Measurements from ENCODE around the gene CEBPG. TPM values are rescaled to one million over a fixed set of nuclear protein-coding genes. Genes with fewer than 3 reads are reported as not detected.

Gene CEBPG
- total RNA-seq, 1 donor from 2014 or later, result 17.3 TPM

GRCh38 chr19:33349319-33350289 lies 23.9 kb upstream of the CEBPG start:
- intact Hi-C loops (cut with DNase I), result no loop called here
- DNase-seq (ENCODE audit: low spot score), result no peak

GRCh38 chr19:33350538-33351309 lies 22.8 kb upstream of the CEBPG start:
- DNase-seq (ENCODE audit: low spot score), result no peak

GRCh38 chr19:33355535-33355934 lies 18.0 kb upstream of the CEBPG start:
- DNase-seq (ENCODE audit: low spot score), result no peak
- intact Hi-C loops (cut with DNase I), result no loop called here

More at GRCh38 chr19:33350538-33351309, 22.8 kb upstream of the CEBPG start:
- intact Hi-C loops (cut with DNase I), result no loop called here

DNA sequence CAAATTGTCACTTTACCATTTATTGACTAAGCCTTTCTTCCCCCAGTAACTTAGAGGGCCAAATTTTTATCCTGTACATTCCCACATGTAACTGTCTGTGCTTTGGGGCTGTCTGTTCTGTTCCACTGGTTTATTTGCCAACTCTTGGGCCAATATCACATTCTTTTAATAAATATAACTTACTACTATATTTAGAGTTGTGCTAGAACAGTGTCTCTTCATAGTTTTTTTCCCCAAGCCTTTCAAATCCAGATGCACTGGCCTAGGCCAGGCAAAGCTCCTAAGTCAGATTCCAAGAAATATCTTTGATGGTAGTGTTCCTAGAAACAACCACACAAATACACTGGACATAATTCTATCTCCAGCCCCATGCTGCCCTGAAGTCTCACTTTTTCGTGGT lies 16.0 kb upstream of the CEBPG start:
- no peak for DNase-seq (ENCODE audit: low spot score)
- intact Hi-C loops (cut with DNase I), result no loop called here

DNA sequence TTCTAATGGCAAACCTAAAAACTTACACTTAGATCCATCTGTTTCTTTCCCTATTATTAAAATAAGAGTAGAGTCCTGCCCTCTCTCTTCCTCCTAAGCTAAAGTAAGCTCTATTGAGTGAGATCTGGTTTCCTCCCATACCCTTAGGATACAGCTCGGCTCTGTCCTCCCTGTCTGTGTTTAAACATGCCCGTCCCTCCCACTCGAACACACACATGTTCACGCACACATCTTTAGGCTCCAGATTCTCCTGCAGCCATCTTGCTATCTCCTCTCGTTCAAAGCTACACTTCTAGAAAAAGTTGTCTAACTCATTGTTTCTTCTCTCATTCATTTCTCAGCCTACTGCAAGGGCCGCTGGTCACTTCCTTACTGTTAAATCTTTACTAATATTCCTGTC lies 15.1 kb upstream of the CEBPG start:
- intact Hi-C loops (cut with DNase I), result no loop called here
- no peak for DNase-seq (ENCODE audit: low spot score)

- no peak for DNase-seq (ENCODE audit: low spot score)
- intact Hi-C loops (cut with DNase I), result no loop called here
Measured at GRCh38 chr19:33359581-33359980, 13.9 kb upstream of the CEBPG start.

DNA sequence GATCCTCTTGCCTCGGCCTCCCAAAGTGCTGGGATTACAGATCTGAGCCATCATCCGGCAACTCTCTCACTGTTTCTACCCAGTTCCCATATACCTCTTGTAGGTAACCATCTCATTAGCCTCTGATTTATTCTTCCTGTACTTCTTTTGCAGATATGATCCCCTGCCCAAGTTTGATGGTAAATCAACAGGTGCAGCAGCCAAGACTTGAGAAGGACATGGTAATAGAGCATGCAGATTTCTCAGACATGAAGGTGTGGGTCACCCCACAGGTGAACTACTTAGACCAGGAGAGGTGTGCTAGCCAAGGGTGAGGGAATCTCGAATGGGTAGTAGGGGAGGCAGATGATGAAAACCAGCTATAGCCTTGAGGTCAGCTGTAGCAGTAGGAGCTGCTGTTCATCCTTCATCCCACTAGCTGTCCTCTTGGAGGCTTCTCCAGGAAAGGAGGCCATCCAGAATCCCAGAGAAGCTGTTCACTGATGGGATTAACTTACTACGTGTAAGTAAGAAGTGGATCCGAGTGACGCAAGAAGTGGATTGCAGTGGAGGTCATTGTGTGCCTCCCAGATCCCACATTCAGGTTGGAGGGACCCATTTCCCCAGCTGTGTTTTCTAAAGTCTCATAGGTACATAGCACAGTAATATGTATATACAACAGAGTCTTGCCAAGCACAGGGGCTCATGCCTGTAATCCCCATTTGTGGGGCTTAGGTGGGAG lies 10.8 kb upstream of the CEBPG start:
- DNase-seq (ENCODE audit: low spot score), result no peak
- intact Hi-C loops (cut with DNase I), result no loop called here

DNA sequence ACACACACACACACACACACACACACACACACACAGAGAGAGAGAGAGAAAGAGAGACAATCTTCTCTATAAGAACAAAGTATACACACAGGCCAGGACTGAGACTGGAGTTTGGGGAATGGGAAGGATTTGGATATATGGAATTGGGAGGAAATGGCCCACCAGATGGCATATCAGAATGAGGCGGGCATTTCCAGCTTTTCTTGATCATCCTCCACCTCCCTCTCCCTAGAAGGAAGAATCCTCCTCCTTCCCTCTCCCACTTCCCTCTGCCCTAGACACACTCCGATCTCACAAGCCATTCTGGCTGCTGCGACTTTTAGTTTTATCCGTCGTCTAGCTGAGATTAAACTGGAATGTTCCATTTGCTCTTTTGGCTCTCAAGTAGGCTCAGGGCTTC lies 10.0 kb upstream of the CEBPG start:
- no peak for DNase-seq (ENCODE audit: low spot score)
- intact Hi-C loops (cut with DNase I), result no loop called here

DNA sequence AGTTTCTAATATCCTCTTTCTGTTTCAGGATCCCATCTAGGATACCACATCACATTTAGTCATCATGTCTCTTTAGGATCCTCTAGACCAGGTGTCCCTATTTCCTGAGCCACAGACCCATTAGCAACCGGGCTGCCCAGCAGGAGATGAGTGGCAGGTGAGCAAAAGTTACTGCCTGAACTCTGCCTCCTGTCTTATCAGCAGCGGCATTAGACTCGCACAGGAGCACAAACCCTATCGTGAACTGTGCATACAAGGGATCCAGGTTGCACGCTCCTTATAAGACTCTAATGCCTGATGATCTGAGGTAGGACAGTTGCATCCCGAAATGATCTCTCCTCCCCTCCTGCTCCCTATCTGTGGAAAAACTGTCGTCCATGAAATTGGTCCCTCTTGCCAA lies 7.8 kb upstream of the CEBPG start:
- no peak for DNase-seq (ENCODE audit: low spot score)
- intact Hi-C loops (cut with DNase I), result no loop called here

DNA sequence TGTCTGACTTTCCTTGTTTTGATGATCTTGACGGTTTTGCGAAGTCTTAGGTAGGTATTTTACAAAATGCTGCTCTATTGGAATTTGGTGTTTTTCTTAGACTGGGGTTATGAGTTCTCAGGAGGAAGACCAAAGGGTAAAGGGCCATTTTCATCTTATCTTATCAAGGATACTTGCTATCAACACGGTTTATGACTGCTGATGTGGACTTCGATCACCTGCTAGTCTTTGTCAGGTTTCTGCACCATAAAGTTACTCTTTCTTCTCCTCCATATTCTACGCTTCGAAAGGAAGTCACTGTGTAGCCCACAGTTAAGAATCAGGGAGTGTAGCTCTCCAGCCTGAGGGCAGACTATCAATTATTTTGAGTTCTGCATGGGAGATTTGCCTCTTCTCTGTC lies 7.4 kb upstream of the CEBPG start:
- no peak for DNase-seq (ENCODE audit: low spot score)
- intact Hi-C loops (cut with DNase I), result no loop called here

DNA sequence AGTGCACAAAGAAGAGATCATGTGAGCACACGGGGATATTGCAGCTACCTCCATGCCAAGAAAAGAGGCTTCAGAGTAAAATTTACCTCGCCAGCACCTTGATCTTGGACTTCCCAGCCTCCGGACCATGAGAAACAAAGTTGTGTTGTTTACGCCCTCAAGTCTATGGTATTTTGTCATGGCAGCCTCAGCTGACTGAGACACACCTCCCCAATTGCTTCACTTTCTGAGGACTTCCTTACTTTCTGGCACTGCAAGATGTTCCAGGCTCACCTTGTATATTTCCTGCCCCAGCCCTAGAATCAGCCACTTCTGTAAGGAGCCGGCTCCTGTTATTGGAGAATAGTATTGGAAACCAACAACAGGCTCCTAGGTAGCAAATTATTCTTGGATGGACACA lies 6.6 kb upstream of the CEBPG start:
- no peak for DNase-seq (ENCODE audit: low spot score)
- intact Hi-C loops (cut with DNase I), result no loop called here

DNA sequence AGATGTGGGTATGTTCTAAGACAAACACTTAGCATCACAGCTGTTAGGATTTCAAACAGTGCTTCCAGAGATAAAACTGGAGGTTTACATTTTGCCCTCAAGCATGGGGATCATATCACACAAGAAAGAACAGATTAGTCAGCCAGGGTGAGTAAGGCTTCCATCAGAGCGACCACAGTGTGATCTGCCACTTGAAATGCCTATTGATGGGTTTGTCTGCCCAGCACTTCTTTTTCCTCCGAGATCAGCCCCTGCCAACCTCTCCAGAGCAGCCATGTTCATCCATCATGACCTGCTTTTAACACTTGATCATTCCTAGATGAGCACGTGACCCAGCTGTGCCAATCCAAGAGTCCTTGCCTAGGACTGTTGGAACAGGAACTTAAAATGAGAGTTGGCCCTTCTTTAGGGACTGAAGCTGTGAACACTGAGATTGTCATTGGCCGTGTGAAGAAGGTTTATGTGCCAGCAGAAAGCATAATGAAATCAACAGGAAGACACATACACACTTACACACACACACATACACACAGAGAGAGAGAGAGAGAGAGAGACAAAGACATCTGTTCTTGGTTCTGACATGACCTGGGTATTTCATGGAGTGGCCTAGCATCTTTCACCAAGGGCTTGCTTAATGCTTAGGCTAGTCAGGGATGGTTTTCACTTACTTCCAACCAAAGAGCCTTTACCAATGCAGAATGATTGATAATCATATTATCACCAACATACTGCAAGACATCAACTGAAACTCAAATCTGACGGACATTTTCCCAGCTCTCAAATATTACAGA lies 5.2 kb upstream of the CEBPG start:
- DNase-seq (ENCODE audit: low spot score), result no peak

GRCh38 chr19:33370783-33371182 lies 2.7 kb upstream of the CEBPG start:
- intact Hi-C loops (cut with DNase I), result no loop called here
- DNase-seq (ENCODE audit: low spot score), result no peak

More for the DNA sequence above, 5.2 kb upstream of the CEBPG start:
- intact Hi-C loops (cut with DNase I), result no loop called here

DNA sequence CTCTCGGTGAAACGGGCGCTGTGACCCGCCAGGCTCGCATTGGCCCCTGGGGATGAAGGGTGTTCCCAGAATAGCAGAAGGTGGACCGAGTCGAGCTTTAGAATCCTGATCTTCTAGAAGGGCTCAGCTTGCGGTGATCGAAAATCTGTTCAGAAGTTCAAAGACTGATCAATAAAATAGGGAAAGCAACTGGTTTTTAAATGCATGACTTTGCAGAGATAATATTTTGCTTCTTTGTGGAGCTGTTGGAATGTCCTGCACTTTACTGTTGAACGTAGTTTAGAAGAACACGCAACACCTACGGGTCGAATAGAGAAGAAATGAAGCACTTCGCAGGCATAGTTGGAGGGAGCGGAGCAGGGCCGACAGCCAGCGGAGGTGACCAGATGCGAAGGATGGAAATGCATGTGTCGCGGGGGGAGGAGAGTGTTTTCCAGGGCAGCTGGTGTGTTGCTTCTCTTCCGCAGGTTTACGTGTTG lies 766 bp downstream of the CEBPG start:
- intact Hi-C loops (cut with DNase I), result no loop called here
- DNase-seq (ENCODE audit: low spot score), result no peak

- DNase-seq (ENCODE audit: low spot score), result no peak
- intact Hi-C loops (cut with DNase I), result no loop called here
Measured at GRCh38 chr19:33375156-33375836, 1.8 kb downstream of the CEBPG start.

DNA sequence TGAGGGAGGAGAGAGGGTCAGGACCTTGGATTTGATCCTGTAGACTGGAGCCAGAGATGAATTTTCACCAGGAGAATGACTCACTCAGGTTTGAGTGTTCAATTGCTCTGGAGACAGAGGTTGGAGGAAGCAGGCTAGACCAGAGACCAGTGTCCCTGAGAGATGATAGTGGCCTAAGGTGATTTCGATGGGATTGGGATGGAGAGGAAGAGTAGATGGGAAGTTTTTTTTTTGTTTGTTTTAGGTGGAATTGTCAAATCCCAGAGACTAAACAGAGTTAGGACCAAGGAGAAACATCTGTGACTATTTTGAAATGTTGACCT lies 2.3 kb downstream of the CEBPG start:
- no peak for DNase-seq (ENCODE audit: low spot score)
- intact Hi-C loops (cut with DNase I), result no loop called here

GRCh38 chr19:33376423-33376822 lies 2.9 kb downstream of the CEBPG start:
- intact Hi-C loops (cut with DNase I), result no loop called here
- DNase-seq (ENCODE audit: low spot score), result no peak

- no peak for DNase-seq (ENCODE audit: low spot score)
- intact Hi-C loops (cut with DNase I), result no loop called here
Measured at GRCh38 chr19:33376941-33377557, 3.5 kb downstream of the CEBPG start.

All from cardiac septum (tissue), 1 donor.